GM15510 (cell line): ENCODE measurements around the gene GMPR2.

Source experiments
- POLR2A ChIP-seq: IDR thresholded peaks from 3 replicates; pipeline ENCODE4 v1.6.1; 2011; ENCODE audit warnings: borderline replicate concordance; ENCODE audit not compliant: insufficient read length; ENCODE audit errors: extremely low read depth

GMPR2 gene

DNA sequence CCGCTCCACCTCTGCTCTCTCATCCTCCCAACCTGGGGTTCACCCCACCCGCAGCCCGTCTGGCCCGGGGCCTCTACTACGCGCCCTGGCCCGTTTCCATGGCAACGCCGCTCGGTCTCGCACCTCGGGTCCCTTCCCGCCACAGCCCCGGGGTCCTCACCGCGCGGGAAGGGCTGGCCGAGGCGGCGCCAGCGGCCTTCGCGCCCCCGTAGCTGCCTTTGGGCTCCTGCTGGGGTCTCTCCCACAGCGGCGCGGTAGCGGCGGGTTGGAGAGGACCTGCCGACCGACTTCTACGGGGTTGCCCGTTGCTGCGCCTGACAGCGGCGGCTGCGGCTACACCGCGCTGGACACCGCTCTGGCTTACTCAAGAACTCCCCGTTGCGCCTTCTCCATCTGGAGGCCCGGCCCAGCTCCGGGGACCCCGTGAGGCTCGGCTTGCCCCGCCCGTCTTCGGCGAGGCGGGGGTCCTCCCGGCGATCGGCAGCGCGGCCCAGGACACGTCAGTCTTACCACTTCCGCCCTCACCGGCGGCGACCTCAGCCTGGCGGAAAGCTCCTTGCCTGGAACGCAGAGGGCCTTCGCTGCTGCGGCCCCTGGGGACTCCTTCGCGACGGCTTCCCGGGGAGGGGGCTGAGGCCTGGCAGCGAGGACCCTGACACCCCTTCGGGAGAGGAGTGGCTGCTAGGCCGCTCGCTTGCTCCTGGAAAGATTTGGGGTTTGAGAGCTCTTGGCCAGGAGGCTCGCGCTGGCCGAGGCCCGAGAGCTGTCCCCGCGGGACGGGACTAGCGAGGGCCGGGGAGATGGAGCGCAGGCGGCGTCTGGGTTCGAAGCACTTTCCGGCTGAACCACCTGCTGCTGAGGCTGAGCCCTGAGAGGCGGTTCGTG, 37.3 kb upstream of the GMPR2 start, which contains the start of gene TM9SF1:
Gene TM9SF1 (minus strand): TSS at position 256 of the 885 bp plus-strand sequence. CDS start 422 bp downstream, outside the sequence.
- TF ChIP-seq POLR2A = peak; percentile 67

DNA sequence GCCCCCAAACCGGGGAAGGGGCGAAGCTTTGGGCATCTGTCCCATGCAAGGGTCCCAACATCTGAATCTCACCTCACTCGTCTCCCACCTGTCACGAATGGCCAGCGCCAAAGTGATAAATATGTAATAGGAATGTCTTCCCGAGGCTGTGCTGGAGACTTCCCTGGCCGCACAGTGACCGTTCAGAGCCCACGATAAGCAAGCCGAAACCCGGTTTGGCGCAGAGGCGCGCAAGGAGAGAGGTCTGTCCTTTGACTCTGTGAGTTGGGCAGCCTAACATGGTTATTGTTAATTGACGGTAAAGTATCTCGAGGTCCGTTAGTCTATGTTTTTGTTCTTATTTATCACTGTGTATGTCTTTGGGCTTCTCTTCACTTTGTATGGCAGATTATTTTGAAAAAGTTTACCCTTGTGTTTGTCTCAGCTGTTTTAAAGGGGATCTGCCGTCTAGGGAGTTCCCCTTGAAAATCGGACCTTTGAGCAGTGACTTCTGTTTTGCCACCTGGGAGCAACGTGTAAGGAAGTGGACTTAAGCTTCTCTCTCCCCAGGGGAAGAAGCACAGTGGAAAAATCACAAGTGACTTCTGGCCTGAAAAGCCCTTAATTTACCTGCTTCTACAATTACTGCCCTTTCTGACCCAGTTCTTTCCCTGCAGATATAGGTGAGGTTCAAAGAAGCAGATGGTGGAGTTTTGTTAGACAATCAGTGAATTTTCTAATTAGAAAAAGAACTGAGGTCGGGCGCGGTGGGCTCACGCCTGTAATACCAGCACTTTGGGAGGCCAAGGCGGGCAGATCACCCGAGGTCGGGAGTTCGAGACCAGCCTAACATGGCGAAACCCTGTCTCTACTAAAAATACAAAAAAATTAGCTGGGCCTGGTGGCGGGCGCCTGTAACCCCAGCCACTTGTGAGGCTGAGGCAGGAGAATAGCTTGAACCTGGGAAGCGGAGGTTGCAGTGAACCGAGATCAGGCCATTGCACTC, 36.4 kb upstream of the GMPR2 start:
- TF ChIP-seq POLR2A = no peak

DNA sequence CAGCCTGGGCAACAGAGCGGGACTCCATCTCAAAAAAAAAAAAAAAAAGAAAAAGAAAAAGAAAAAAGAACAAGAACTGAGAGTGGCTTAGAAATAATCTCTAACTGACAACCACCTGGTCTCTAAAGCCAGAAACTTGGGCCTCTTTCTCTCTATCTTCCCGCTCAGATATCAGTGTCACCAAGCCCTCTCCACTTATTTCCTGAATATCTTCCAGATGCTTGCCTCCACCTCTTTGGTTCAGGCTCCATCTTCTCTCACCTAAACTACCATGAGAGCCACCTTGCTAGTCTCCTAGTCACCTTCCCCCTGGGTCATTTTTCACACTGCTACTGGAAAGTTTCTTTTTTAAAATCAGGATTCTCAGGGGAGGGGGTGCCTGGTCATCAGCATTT, 35.7 kb upstream of the GMPR2 start:
- TF ChIP-seq POLR2A = no peak

DNA sequence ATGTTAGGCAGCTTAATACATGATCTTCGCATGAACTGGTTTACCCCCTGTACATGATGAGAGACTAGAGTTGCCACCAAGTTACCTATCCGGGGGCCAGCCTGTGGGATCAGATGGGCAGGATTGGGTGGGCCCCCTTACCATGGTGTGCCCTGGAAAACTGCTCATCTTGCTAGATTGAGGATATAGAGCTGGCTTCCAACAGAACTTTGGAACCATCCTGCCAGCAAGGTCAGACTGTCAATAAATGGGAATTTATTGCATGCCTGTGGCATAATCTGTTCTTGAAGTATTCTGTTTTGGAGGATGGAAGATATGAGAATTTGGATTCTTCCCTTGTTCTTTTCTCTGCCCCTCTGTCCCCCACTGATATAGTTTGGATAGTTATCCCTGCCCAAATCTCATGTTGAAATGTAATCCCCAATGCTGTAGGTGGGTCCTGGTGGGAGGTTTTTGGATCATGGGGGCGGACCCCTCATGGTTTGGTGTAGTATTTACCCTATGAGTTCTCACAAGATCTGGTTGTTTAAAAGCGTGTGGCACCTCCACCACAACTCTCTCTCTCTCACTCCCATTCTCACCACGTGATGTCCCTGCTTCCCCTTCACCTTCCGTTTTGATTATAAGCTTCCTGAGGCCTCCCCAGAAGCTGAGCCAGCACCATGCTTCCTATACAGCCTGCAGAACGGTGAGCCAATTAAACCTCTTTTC, 33.8 kb upstream of the GMPR2 start:
- TF ChIP-seq POLR2A = no peak

DNA sequence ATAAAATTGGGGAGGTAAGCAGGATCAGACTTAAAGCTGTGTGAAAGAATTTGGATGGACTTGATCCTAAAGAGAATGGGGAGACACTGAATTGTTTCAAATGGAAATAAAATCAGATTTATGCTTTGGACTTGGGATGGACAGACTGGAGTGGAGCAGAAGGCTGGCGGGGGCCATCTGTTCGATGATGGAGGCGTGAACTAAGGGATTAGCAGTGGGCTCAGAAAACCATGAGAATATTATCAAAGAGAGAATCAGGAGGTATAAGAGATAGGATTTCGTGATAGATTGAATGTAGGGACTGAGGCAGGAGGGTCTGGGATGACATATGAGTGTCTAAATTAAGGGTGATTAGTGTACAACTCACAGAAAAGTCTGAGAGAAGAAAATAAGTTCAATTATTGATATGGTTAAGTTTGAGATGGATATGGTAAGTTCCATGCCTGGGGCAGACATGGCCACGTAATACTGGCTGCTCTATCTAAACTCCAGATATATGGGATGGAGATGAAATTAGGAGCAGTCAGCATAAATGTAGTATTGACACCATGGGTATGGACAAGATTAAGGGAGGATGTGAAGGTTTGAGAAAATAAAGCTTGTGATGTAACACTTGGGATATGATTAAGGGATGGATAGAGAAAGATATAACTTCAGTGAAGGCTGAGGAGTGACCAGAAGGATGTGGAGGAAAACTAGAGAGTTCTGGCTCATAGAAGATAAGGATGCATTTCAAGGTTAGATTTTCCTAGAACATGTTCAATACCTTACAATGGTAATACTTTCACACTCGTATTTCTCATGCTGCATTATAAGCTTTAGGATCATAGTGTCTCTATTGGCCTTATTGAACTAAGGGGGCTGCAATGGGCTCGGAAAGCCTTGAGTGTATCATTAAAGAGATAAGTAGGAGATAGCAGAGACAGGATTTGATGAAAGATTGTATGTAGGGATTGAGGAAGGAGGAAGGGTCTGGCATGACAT, 28.3 kb upstream of the GMPR2 start:
- TF ChIP-seq POLR2A = no peak

DNA sequence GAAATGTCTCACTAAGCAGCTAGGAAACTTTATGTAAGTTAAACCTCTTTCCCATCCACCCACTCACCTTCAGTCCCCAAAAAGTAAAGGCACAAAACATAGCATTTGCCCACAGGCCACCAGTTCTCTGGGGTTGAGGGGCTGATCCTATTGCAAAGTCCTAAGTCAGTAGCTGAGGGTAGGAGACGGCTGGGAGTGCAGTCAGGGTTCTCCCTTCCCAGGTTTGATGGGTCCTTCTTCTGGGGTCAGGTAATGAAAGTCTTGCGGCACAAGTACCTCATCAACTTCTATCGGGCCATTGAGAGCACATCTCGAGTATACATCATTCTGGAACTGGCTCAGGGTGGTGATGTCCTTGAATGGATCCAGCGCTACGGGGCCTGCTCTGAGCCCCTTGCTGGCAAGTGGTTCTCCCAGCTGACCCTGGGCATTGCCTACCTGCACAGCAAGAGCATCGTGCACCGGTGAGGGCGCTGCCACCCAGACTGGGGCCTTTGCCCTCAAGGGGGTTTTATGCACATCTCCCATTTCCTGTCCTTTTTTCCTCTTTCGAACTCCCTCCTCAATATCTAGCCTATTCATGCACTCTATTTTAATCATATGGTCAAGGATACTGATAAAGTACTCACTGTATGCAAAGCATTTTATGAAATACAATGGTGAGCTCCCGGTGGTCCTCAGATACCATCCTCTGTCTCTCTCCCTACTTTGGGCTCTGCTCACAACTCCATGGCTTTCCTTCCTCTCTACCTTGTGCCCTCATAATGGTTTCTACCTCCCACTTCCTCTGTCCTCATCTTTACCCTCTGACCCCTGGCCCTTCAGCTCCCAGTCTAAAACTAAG, 26.2 kb upstream of the GMPR2 start:
- TF ChIP-seq POLR2A = no peak

DNA sequence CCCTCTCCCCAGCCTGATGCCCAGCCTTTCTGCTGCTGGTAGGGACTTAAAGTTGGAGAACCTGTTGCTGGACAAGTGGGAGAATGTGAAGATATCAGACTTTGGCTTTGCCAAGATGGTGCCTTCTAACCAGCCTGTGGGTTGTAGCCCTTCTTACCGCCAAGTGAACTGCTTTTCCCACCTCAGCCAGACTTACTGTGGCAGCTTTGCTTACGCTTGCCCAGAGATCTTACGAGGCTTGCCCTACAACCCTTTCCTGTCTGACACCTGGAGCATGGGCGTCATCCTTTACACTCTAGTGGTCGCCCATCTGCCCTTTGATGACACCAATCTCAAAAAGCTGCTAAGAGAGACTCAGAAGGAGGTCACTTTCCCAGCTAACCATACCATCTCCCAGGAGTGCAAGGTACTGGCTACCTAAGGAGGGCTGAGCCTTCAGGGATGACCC, 25.6 kb upstream of the GMPR2 start:
- no peak for TF ChIP-seq POLR2A

DNA sequence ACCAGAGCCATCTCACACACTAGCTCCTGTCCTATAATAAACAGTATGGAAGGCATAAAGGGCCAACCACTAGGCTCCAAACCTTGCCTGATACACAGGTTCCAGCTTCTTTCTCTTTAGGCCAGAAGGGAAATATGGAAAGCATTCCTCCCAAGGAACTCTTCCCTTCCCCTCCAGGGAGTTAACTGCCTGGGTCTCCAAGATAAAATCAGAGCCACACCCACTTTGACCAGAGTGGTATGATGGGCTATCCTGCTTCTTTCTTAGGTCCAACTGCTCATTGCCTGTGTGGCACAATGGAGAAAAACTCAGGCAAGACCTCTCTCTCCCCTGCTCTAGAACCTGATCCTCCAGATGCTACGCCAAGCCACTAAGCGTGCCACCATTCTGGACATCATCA, 25.1 kb upstream of the GMPR2 start:
- no peak for TF ChIP-seq POLR2A

DNA sequence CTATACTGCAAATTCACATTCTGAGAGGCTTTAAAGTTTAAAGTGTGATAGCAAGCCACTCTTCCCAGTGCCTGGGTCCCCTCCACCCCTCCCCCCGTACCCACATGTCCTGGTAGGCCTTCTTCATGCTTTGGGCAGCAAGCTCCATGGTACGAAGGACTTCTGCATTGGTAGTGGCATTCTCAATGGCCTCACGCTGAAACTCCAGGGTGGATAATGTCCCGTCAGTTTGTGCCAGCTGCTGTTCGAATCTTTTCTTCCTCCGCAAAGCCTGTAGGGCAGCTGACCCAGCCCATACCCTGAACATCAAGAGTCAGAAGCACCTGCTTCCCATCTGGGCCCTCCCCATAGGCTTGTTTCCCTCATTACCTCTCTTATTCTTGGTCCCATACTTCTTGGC, 21.4 kb upstream of the GMPR2 start:
- no peak for TF ChIP-seq POLR2A

DNA sequence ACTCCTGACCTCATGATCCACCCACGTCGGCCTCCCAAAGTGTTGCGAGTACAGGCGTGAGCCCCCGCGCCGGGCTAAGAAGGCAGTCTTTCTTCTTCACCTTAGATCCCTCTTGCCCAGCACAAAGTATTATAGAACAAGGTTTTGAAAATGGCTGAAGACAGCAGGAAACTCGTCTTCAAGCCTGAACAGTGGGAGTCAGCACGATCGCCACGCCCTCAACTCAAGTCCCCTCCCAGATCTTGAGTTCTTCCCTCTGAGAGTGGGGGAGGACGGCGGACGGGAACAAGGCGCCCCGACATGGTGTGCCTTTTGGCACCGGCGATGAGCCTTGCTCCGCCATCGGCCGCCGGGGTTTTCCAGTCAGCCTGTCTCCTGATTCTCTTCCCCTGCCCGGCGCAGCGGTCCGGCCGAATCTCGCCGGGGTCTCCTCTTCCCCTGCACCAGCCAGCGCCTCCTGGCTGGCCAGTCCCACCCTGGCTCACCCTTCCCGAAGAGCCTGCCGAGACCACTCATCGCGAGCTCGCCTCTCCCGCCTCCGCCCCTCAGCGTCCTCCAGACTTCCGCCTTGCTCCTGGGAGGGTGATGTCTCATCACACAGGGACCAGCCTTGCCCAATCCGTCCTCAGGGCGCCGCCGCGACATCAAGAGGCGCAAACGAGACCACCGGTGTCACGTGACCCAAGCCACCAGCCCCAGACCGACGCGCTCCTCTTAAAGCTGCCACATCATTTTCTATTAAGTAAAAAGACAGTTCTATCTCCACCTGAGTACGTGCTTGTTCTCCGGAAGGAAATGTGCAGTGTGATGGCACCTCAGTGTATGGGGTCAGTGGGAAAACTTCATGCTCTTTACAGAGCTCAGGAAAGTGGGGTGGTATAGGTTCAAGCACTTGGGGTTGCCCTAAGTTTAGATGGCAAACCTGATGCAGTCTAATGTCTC, 19.5 kb upstream of the GMPR2 start, which contains the start of gene CHMP4A:
Gene CHMP4A (minus strand): TSS at position 565 of the 942 bp plus-strand sequence. CDS start 49 bp downstream, at position 516.
- peak; percentile 92 for TF ChIP-seq POLR2A
